Measurements from ENCODE around the gene ADGRL1.

ADGRL1 gene

GRCh38 chr19:14117668-14118164 is 88.3 kb downstream of the ADGRL1 start, which contains the start of gene PRKACA:
Gene PRKACA, minus strand, starts transcription at chr19:14117762. Its CDS starts 215 bp downstream, at chr19:14117547.
- Histone ChIP-seq H3K79me2 (ENCODE audit: insufficient read depth, low read length) (peaks cover 46% of the 10 kb centered on the region), H3K36me3 (ENCODE audit: insufficient read depth, low read length) (peaks cover 32% of the 10 kb centered on the region), H3K9ac (ENCODE audit: low read depth, low read length) (peak within 1 kb of the TSS; percentile 69), H2AFZ (ENCODE audit: low read depth, low read length) (peak within 1 kb of the TSS; percentile 60), H3K9me3 (ENCODE audit: insufficient read depth, low read length, severe bottlenecking) (no peaks in the 10 kb centered on the region), H3K4me1 (ENCODE audit: insufficient read depth, low read length) (peaks cover 42% of the 10 kb centered on the region), H3K27me3 (ENCODE audit: insufficient read depth, low read length, poor library complexity) (no peaks in the 10 kb centered on the region), H3K4me3 (ENCODE audit: low read depth in 1 of 2, low read length in 2 of 2) (peak within 1 kb of the TSS; percentile 70 to 71; a peak in 3 of 4 replicates), H3K4me2 (ENCODE audit: insufficient read depth, low read length) (peak within 1 kb of the TSS; percentile 95), H4K20me1 (ENCODE audit: insufficient read depth, low read length) (peaks cover 27% of the 10 kb centered on the region), H3K27ac (ENCODE audit: low read length) (peak within 1 kb of the TSS; percentile 53)
- DNase-seq, result peak; percentile 99
- ATAC-seq (ENCODE audit: insufficient read depth, low read depth), result peak; percentile 94
- TF ChIP-seq CTCF (IDR thresholded peaks at IDR 0.05; ENCODE audit: borderline replicate concordance, extremely low read depth, low read length, poor library complexity, severe bottlenecking) (no peak), EZH2 (IDR thresholded peaks at IDR 0.05; ENCODE audit: borderline replicate concordance, low read depth, low read length, severe bottlenecking) (no peak)

- DNase-seq, result peak; percentile 43
- H3K27me3 ChIP-seq (ENCODE audit: insufficient read depth, low read length, poor library complexity), result no peaks in the 10 kb centered on the region
- H3K4me2 ChIP-seq (ENCODE audit: insufficient read depth, low read length), result peak overlapping the region; percentile 79
- peaks cover 42% of the 10 kb centered on the region for H3K4me1 ChIP-seq (ENCODE audit: insufficient read depth, low read length)
- H2AFZ ChIP-seq (ENCODE audit: low read depth, low read length), result peak overlapping the region; percentile 60; the same call in 1 of the 2 replicates
- peak overlapping the region; percentile 69 for H3K9ac ChIP-seq (ENCODE audit: low read depth, low read length)
- H3K9me3 ChIP-seq (ENCODE audit: insufficient read depth, low read length, severe bottlenecking), result no peaks in the 10 kb centered on the region
- peaks cover 27% of the 10 kb centered on the region for H3K36me3 ChIP-seq (ENCODE audit: insufficient read depth, low read length)
- H4K20me1 ChIP-seq (ENCODE audit: insufficient read depth, low read length), result peaks cover 29% of the 10 kb centered on the region
- peak overlapping the region; percentile 70 to 71; a peak in 3 of 4 replicates for H3K4me3 ChIP-seq (ENCODE audit: low read depth in 1 of 2, low read length in 2 of 2)
- TF ChIP-seq EZH2 (IDR thresholded peaks at IDR 0.05; ENCODE audit: borderline replicate concordance, low read depth, low read length, severe bottlenecking), result no peak
- no peak for TF ChIP-seq CTCF (IDR thresholded peaks at IDR 0.05; ENCODE audit: borderline replicate concordance, extremely low read depth, low read length, poor library complexity, severe bottlenecking)
- H3K27ac ChIP-seq (ENCODE audit: low read length), result peak overlapping the region; percentile 12
- peaks cover 46% of the 10 kb centered on the region for H3K79me2 ChIP-seq (ENCODE audit: insufficient read depth, low read length)
- no peak for ATAC-seq (ENCODE audit: insufficient read depth, low read depth)
Measured at GRCh38 chr19:14116918-14117578, 88.9 kb downstream of the ADGRL1 start.

GRCh38 chr19:14116525-14116917 is 89.4 kb downstream of the ADGRL1 start:
- Histone ChIP-seq H3K4me2 (ENCODE audit: insufficient read depth, low read length) (peak overlapping the region; percentile 79), H3K4me3 (ENCODE audit: low read depth in 1 of 2, low read length in 2 of 2) (peak overlapping the region; percentile 70 to 71; a peak in 3 of 4 replicates), H3K4me1 (ENCODE audit: insufficient read depth, low read length) (peaks cover 42% of the 10 kb centered on the region), H4K20me1 (ENCODE audit: insufficient read depth, low read length) (peaks cover 29% of the 10 kb centered on the region), H2AFZ (ENCODE audit: low read depth, low read length) (no peak overlapping the region), H3K27ac (ENCODE audit: low read length) (peak overlapping the region; percentile 12; the same call in 1 of the 2 replicates), H3K9me3 (ENCODE audit: insufficient read depth, low read length, severe bottlenecking) (no peaks in the 10 kb centered on the region), H3K36me3 (ENCODE audit: insufficient read depth, low read length) (peaks cover 30% of the 10 kb centered on the region), H3K9ac (ENCODE audit: low read depth, low read length) (peak overlapping the region; percentile 69), H3K79me2 (ENCODE audit: insufficient read depth, low read length) (peaks cover 47% of the 10 kb centered on the region), H3K27me3 (ENCODE audit: insufficient read depth, low read length, poor library complexity) (no peaks in the 10 kb centered on the region)
- ATAC-seq (ENCODE audit: insufficient read depth, low read depth) (no peak), DNase-seq (no peak)
- TF ChIP-seq CTCF (IDR thresholded peaks at IDR 0.05; ENCODE audit: borderline replicate concordance, extremely low read depth, low read length, poor library complexity, severe bottlenecking) (no peak), EZH2 (IDR thresholded peaks at IDR 0.05; ENCODE audit: borderline replicate concordance, low read depth, low read length, severe bottlenecking) (no peak)

All from DND-41 (cell line).